T-cell (primary cell): ENCODE data around the gene HAT1. TPM values are rescaled to one million over a fixed set of nuclear protein-coding genes. Genes with fewer than 3 reads are reported as not detected.

Experiments
- ATAC-seq, 4 experiments: fragments of 200-7000 bp in 3 of 4; fragments of 150-1000 bp in 1 of 4; cut with Tn5 transposase; replicated peaks in 1 of 4; 1 replicate in 3 of 4; 2 replicates in 1 of 4; pipeline ENCODE4 v1.10.0; 2021; ENCODE audit warnings: moderate library complexity in 3 of 4, mild to moderate bottlenecking in 2 of 4, moderate number of reproducible peaks in 1 of 4
- CTCF ChIA-PET, 2 donors: fragments of 300-600 bp; sonication (Branson Sonifier 250); formaldehyde crosslinking; loops; one replicate each; lab custom pipeline; 2022; ENCODE audit warnings: antibody characterized with exemption in 2 of 2; lab: Charles Lee
- POLR2A ChIA-PET, 2 donors: fragments of 300-600 bp; sonication (Branson Sonifier 250); formaldehyde crosslinking; loops; one replicate each; lab custom pipeline; 2022; ENCODE audit warnings: antibody characterized with exemption in 2 of 2; lab: Charles Lee
- DNase-seq, 35 experiments: peaks; one replicate each; pipeline versions ENCODE4 v3.0.0 to v3.0.0-alpha.2; 2013 to 2023
- H3K27ac ChIP-seq: one replicate; pipeline ENCODE4 v1.5.1; 2013; ENCODE audit warnings: low read length
- H3K27me3 ChIP-seq, 2 experiments: replicated peaks in 1 of 2; 1 replicate in 1 of 2; 2 replicates in 1 of 2; pipeline versions ENCODE4 v1.6.1 to v1.7.0; 2013; ENCODE audit warnings: low read length in 1 of 2, mixed read lengths in 1 of 2; ENCODE audit not compliant: control insufficient read depth in 2 of 2, insufficient read depth in 2 of 2; ENCODE audit errors: extremely low read depth in 1 of 2
- H3K36me3 ChIP-seq, 2 donors: 1 replicate in 1 of 2; 2 replicates in 1 of 2; pipeline versions ENCODE4 v1.6.1 to v1.7.0; 2013; ENCODE audit warnings: low read length in 1 of 2; ENCODE audit not compliant: control insufficient read depth in 2 of 2, insufficient read depth in 1 of 2; ENCODE audit errors: extremely low read depth in 1 of 2
- H3K4me1 ChIP-seq, 2 experiments: 1 replicate in 1 of 2; 2 replicates in 1 of 2; pipeline versions ENCODE4 v1.6.1 to v1.7.0; 2013; ENCODE audit warnings: low read length in 2 of 2, mixed read lengths in 1 of 2; ENCODE audit not compliant: insufficient read depth in 2 of 2, control insufficient read depth in 1 of 2; ENCODE audit errors: extremely low read depth in 1 of 2
- H3K4me3 ChIP-seq, 2 donors: 1 replicate in 1 of 2; 2 replicates in 1 of 2; pipeline versions ENCODE4 v1.5.1 to v1.7.0; 2013; ENCODE audit warnings: mild to moderate bottlenecking in 2 of 2, low read length in 1 of 2, moderate library complexity in 1 of 2; ENCODE audit not compliant: control insufficient read depth in 1 of 2; ENCODE audit errors: extremely low read depth in 1 of 2
- H3K9me3 ChIP-seq: 2 replicates; pipeline ENCODE4 v1.7.0; 2013
- H3K27ac Mint-ChIP-seq, 2 donors: one replicate each; pipeline ENCODE4 v1.8.0; 2020 to 2021; ENCODE audit warnings: mild to moderate bottlenecking in 2 of 2, mixed read lengths in 2 of 2
- H3K27me3 Mint-ChIP-seq, 2 donors: one replicate each; pipeline ENCODE4 v1.8.0; 2021 to 2022; ENCODE audit warnings: mixed read lengths in 2 of 2
- H3K36me3 Mint-ChIP-seq: one replicate; pipeline ENCODE4 v1.8.0; 2021; ENCODE audit warnings: mixed read lengths
- H3K4me1 Mint-ChIP-seq, 3 donors: one replicate each; pipeline ENCODE4 v1.8.0; 2020 to 2022; ENCODE audit warnings: mixed read lengths in 3 of 3, mild to moderate bottlenecking in 1 of 3
- H3K4me3 Mint-ChIP-seq, 3 donors: one replicate each; pipeline ENCODE4 v1.8.0; 2020 to 2022; ENCODE audit warnings: mild to moderate bottlenecking in 3 of 3, mixed read lengths in 3 of 3, moderate library complexity in 3 of 3
- H3K9me3 Mint-ChIP-seq, 3 donors: one replicate each; pipeline ENCODE4 v1.8.0; 2020 to 2022; ENCODE audit warnings: mixed read lengths in 3 of 3
- WGBS: methylation state at CpG from one replicate; pipeline ENCODE4 v1.1.5; 2013; ENCODE audit warnings: missing lambda C conversion rate; ENCODE audit not compliant: insufficient coverage; 5-methylcytosine and 5-hydroxymethylcytosine counted together
- total RNA-seq, 35 experiments: library from RNA in 6 of 35; stranded (reverse) in 6 of 35; fragments of 120-200 nt in 1 of 35; gene quantifications; one replicate each; pipeline versions ENCODE4 v1.2.1 to v1.2.4 and lab custom pipeline; 2013 to 2026

Gene HAT1
- total RNA-seq (10 to 100 TPM; 18.0 to 24.8 (median 22.9) TPM), total RNA-seq (lab: John Stamatoyannopoulos, UW) (31.6 to 138 (median 43.2) reads per million in 29 experiments)
- total RNA-seq (2013) = 34.3 TPM

DNA sequence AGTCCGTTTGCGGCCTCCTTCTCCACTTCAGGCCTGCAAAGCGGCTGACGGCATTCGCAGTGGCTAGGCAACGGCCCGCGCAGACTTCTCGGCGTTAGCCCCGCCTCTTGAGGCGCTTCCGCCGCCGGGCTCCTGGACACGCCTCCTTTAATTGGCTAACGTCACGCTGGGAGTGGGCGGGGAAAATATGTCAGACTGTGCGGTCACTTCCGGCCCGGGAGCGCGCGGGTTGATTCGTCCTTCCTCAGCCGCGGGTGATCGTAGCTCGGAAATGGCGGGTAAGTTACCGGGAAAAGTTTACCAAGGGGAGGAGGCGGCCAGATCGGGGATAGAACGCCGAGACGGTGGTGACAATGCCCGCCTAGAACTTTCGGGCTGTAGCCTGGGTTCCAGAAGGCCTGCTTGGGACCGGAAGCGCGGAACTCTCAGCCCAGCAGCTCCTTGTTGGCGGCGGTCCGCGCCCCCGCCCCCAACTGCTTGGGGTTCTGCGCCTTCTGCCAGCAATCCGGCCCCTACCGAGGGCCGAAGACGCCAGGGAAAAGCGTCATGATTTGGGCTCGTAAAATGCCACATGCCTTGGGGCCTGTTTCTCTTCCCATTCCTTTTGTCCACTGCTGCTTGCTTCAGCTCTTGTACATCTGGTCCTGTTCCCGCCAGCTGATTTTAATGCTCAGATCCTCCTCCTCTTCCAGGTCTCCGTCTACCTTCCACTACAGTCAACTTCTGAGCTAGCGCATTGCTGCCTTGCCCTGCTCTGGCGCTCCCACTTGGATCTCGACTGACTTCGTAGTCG lies at the start of gene HAT1:
TSS of gene HAT1 (plus strand) at position 232 of the 793 bp plus-strand sequence. CDS start at position 272, 40 bp downstream.
- Histone ChIP-seq H3K27me3 (no peaks in the 10 kb centered on the region), H3K36me3 (peaks cover under 1 to 6% of the 10 kb centered on the region in 2 donors), H3K27ac (peak within 1 kb of the TSS; percentile 92), H3K4me3 (peak within 1 kb of the TSS; percentile 94 to 99), H3K9me3 (no peaks in the 10 kb centered on the region), H3K4me1 (peaks cover 21 to 22% of the 10 kb centered on the region in 2 experiments)
- WGBS = under 1% methylated on average over 60 of the region's 61 CpGs
- peaks cover 7% of the 10 kb centered on the region for H3K36me3 Mint-ChIP-seq
- H3K4me1 Mint-ChIP-seq = peaks cover 43 to 44% (median 43%) of the 10 kb centered on the region in 3 donors
- peak; percentile 97 to 99 (median 98) for ATAC-seq
- POLR2A ChIA-PET = interaction anchor here (0.6 to 1.9 kb wide), 3 partner anchors 30 to 185 kb away, joined by 5 to 7 read pairs (median 7); no protein-coding TSS in a partner anchor
- H3K9me3 Mint-ChIP-seq = no peaks in the 10 kb centered on the region
- peak within 1 kb of the TSS; percentile 96 to 97 for H3K27ac Mint-ChIP-seq
- DNase-seq = peak; percentile 92 to 99 (median 96)
- no peaks in the 10 kb centered on the region for H3K27me3 Mint-ChIP-seq
- peak within 1 kb of the TSS; percentile 97 to 99 (median 99) for H3K4me3 Mint-ChIP-seq
- CTCF ChIA-PET = interaction anchor here (0.7 to 1.0 kb wide), 4 partner anchors 59 to 540 kb away, joined by 3 read pairs; no protein-coding TSS in a partner anchor

DNA sequence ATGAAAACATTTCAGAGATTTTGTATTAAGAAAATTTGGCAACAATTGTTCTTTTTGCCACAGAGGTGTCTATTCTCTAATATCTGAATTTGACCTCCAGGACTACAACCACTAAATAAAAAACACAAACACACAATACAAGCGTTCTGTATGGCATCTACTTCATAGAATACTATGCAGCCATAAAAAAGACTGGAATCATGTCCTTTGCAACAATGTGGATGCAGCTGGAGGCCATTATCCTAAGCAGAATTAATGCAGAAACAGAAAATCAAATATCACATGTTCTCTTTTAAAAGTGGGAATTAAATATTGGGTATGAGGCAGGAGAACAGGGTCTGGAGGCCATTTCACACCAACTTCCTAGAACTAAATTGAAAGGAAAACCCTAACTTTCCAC lies 47.7 kb upstream of the HAT1 start:
- peaks cover 33% of the 10 kb centered on the region for H3K36me3 Mint-ChIP-seq
- no peak overlapping the region for H3K27ac ChIP-seq
- no peaks in the 10 kb centered on the region for H3K4me1 ChIP-seq
- no peaks in the 10 kb centered on the region for H3K27me3 Mint-ChIP-seq
- ATAC-seq = no peak
- no peak overlapping the region for H3K27ac Mint-ChIP-seq
- 100% methylated on average over 1 of the region's 1 CpG for WGBS
- peaks cover 20 to 30% (median 26%) of the 10 kb centered on the region in 3 donors for H3K4me1 Mint-ChIP-seq
- H3K9me3 Mint-ChIP-seq = peaks cover 0 to 8% (median 3%) of the 10 kb centered on the region in 3 donors
- CTCF ChIA-PET = no interaction called here
- no peaks in the 10 kb centered on the region for H3K27me3 ChIP-seq
- H3K4me3 ChIP-seq = no peak overlapping the region
- H3K4me3 Mint-ChIP-seq = no peak overlapping the region
- peaks cover 0 to 5% of the 10 kb centered on the region in 2 donors for H3K36me3 ChIP-seq
- DNase-seq = no peak
- POLR2A ChIA-PET = no interaction called here
- no peaks in the 10 kb centered on the region for H3K9me3 ChIP-seq

DNA sequence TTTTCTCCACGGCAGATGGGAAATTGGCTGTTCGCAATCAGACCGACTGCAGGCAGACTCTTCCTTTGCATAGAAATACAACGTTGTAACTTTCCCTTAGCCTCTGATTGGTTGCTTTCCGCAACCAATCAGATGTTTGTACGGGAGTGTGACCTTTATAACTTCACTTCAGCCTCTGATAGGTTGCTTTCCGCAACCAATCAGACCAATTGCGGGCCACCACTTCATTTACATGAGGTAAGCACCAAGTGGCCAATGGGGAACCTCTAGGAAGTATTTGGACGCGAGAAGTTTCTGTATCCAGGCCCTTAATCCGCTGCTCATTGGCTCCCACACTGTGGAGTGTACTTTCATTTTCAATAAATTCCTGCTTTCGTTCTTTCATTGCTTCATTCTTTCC lies 47.3 kb upstream of the HAT1 start:
- ChIA-PET CTCF (no interaction called here), POLR2A (no interaction called here)
- DNase-seq = no peak
- H3K27me3 ChIP-seq = no peaks in the 10 kb centered on the region
- 93% methylated on average over 11 of the region's 12 CpGs for WGBS
- H3K36me3 ChIP-seq = peaks cover 0 to 5% of the 10 kb centered on the region in 2 donors
- Mint-ChIP-seq H3K4me1 (peaks cover 25 to 34% (median 29%) of the 10 kb centered on the region in 3 donors), H3K36me3 (peaks cover 33% of the 10 kb centered on the region), H3K9me3 (peaks cover 0 to 8% (median 3%) of the 10 kb centered on the region in 3 donors), H3K27ac (no peak overlapping the region), H3K27me3 (no peaks in the 10 kb centered on the region), H3K4me3 (no peak overlapping the region)
- H3K4me3 ChIP-seq = no peak overlapping the region
- no peak overlapping the region for H3K27ac ChIP-seq
- ATAC-seq = no peak
- H3K9me3 ChIP-seq = no peaks in the 10 kb centered on the region
- H3K4me1 ChIP-seq = no peaks in the 10 kb centered on the region

DNA sequence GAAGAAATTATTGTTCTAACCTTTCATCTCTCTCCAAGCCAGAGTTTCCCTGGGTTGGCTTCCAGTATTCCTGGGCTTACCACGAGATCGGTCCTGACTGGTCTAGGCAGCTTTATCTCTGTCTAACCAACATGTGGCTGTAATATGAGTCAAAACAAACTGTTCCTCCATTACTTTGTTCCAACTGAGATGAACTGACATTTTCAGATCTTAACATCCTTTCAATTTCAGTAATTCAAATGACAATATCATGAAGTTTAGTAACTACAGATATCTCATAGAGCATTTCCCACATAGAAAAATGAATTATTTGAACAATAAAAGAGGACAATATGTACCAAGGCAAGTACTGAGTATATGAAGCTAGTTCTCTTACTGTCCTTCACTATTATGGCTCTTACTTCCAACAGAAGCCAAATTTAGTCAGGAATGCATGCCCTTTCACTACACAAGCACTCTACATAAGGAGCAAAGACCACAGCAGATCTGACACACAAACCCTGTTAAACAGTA lies 43.7 kb upstream of the HAT1 start:
- Histone ChIP-seq H3K27ac (no peak overlapping the region), H3K27me3 (no peaks in the 10 kb centered on the region), H3K4me1 (no peaks in the 10 kb centered on the region), H3K4me3 (no peak overlapping the region), H3K9me3 (no peaks in the 10 kb centered on the region), H3K36me3 (no peaks in the 10 kb centered on the region)
- Mint-ChIP-seq H3K27me3 (no peaks in the 10 kb centered on the region), H3K9me3 (peaks cover 0 to 8% (median 3%) of the 10 kb centered on the region in 3 donors), H3K36me3 (peaks cover 20% of the 10 kb centered on the region), H3K4me3 (no peak overlapping the region), H3K4me1 (peaks cover 33 to 47% (median 38%) of the 10 kb centered on the region in 3 donors), H3K27ac (peak overlapping the region in 1 of 2 donors; percentile 1)
- ATAC-seq = no peak
- no CpG with 5 or more reads among the region's 2 CpGs for WGBS
- POLR2A ChIA-PET = no interaction called here
- CTCF ChIA-PET = no interaction called here
- no peak for DNase-seq

DNA sequence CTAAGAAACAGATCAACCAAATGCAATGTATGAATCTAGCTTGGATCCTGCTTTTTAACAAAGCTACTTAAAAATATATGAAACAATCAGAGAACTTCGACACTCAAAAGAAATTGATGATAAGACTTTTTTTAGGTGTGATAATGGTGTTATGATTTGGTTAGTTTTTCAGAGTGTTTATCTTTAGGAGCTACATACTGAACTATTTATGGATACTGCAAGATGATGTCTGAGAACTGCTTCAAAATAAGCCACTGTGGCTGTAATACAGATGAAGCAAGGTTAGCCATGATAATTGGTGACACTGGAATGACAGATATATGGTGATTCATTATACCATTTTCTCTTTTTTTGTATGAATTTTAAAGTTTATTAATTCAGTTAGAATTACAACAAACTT lies 42.4 kb upstream of the HAT1 start:
- Mint-ChIP-seq H3K27me3 (no peaks in the 10 kb centered on the region), H3K36me3 (peaks cover 13% of the 10 kb centered on the region), H3K9me3 (peaks cover 0 to 4% (median 3%) of the 10 kb centered on the region in 3 donors), H3K4me1 (peaks cover 33 to 49% (median 40%) of the 10 kb centered on the region in 3 donors), H3K4me3 (no peak overlapping the region), H3K27ac (no peak overlapping the region)
- Histone ChIP-seq H3K27ac (no peak overlapping the region), H3K27me3 (no peaks in the 10 kb centered on the region), H3K36me3 (no peaks in the 10 kb centered on the region), H3K4me3 (no peak overlapping the region), H3K4me1 (no peaks in the 10 kb centered on the region), H3K9me3 (no peaks in the 10 kb centered on the region)
- no CpG with 5 or more reads among the region's 1 CpG for WGBS
- ATAC-seq = no peak
- no peak for DNase-seq
- POLR2A ChIA-PET = interaction anchor here in 1 of 2 donors (0.6 kb wide), 1 partner anchor 20 kb away, joined by 3 read pairs; no protein-coding TSS in a partner anchor
- CTCF ChIA-PET = no interaction called here

GRCh38 chr2:171880774-171881173 lies 41.5 kb upstream of the HAT1 start:
- Mint-ChIP-seq H3K36me3 (peaks cover 9% of the 10 kb centered on the region), H3K27me3 (no peaks in the 10 kb centered on the region), H3K9me3 (no peaks in the 10 kb centered on the region), H3K27ac (no peak overlapping the region), H3K4me3 (no peak overlapping the region), H3K4me1 (peaks cover 29 to 46% (median 40%) of the 10 kb centered on the region in 3 donors)
- Histone ChIP-seq H3K9me3 (no peaks in the 10 kb centered on the region), H3K4me3 (no peak overlapping the region), H3K27me3 (no peaks in the 10 kb centered on the region), H3K36me3 (no peaks in the 10 kb centered on the region), H3K4me1 (no peaks in the 10 kb centered on the region), H3K27ac (no peak overlapping the region)
- DNase-seq = no peak
- WGBS = no CpG with 5 or more reads among the region's 3 CpGs
- no peak for ATAC-seq
- ChIA-PET CTCF (interaction anchor here in 1 of 2 donors (0.6 to 0.8 kb wide), 2 partner anchors 20 to 68 kb away, joined by 3 to 5 read pairs; no protein-coding TSS in a partner anchor), POLR2A (no interaction called here)
